Right cardiac atrium (tissue), 5 donors: ENCODE data around the gene MAP1LC3B. TPM values are rescaled to one million over a fixed set of nuclear protein-coding genes. Genes with fewer than 3 reads are reported as not detected.

ENCODE experiments used
- ATAC-seq, 2 donors: fragments of 200-7000 bp; cut with Tn5 transposase; one replicate each; pipeline versions ENCODE4 v1.8.0 to v1.9.1; 2020; ENCODE audit warnings: moderate library complexity in 2 of 2, mild to moderate bottlenecking in 1 of 2
- DNase-seq, 3 donors: peaks; one replicate each; pipeline ENCODE4 v3.0.0-alpha.2; 2020
- H3K27ac ChIP-seq: one replicate; pipeline ENCODE4 v1.5.1; 2013; ENCODE audit warnings: mild to moderate bottlenecking, low read length, control low read depth, moderate library complexity
- H3K27me3 ChIP-seq: one replicate; pipeline ENCODE4 v1.6.1; 2013; ENCODE audit not compliant: control insufficient read depth, insufficient read depth
- H3K4me1 ChIP-seq: one replicate; pipeline ENCODE4 v1.6.1; 2013; ENCODE audit warnings: low read length; ENCODE audit not compliant: control insufficient read depth, insufficient read depth
- H3K4me3 ChIP-seq: one replicate; pipeline ENCODE4 v1.5.1; 2013; ENCODE audit warnings: low read length, control low read depth
- H3K9me3 ChIP-seq: one replicate; pipeline ENCODE4 v1.6.1; 2013; ENCODE audit warnings: low read length; ENCODE audit not compliant: control insufficient read depth
- WGBS: extraction: QIAGEN DNeasy Blood & Tissue Kit; methylation state at CpG from one replicate; pipeline ENCODE4 v1.1.7; 2013; 5-methylcytosine and 5-hydroxymethylcytosine counted together
- intact Hi-C, 4 donors: fragments of 100-400 bp; cut with DNase I; formaldehyde crosslinking; loops; one replicate each; pipeline versions ENCODE4 v1.11.0 to v1.14.0; 2022 to 2023
- polyA plus RNA-seq: library from polyadenylated mRNA; stranded (reverse); fragments of 200-250 nt; gene quantifications from one replicate; pipeline ENCODE4 v1.2.3, GENCODE V29; 2013
- total RNA-seq, 4 donors: library from RNA; stranded (reverse); fragmentation: NEBNext Ultra II Directional; extraction: Animal tissue kit (Norgen Biotek cat#: 25700); gene quantifications; one replicate each; pipeline ENCODE4 v1.2.1, GENCODE V29; 2021
- donor health status: healthy with polysubstance abuse.
- donor health status: DM: no; HTN: yes; CAD: no.
- donor health status: DM: no; HTN: no; CAD: no.
- donor health status: DM: no; HTN: yes; CAD: no; lungs with severe emphysema.
- donor health status: DM: yes; HTN: yes; CAD: no.

MAP1LC3B gene
- total and polyA plus RNA-seq, 5 donors: 87.7 to 115 (median 108) TPM

- no peaks in the 10 kb centered on the region for H3K4me1 ChIP-seq
- no peak for ATAC-seq
- H3K27me3 ChIP-seq: no peaks in the 10 kb centered on the region
- intact Hi-C loops: no loop called here
- no peaks in the 10 kb centered on the region for H3K9me3 ChIP-seq
- DNase-seq: no peak
- H3K27ac ChIP-seq: no peak overlapping the region
- WGBS: 91% methylated on average over 3 of the region's 3 CpGs
- no peak overlapping the region for H3K4me3 ChIP-seq
Observed at GRCh38 chr16:87443964-87444363, 51.8 kb downstream of the MAP1LC3B start.

GRCh38 chr16:87445486-87445885 lies 53.4 kb downstream of the MAP1LC3B start:
- DNase-seq: peak in 1 of 3 donors; percentile 18
- ATAC-seq: no peak
- no peak overlapping the region for H3K27ac ChIP-seq
- no peaks in the 10 kb centered on the region for H3K27me3 ChIP-seq
- WGBS: 80% methylated on average over 7 of the region's 7 CpGs
- no peaks in the 10 kb centered on the region for H3K4me1 ChIP-seq
- H3K9me3 ChIP-seq: no peaks in the 10 kb centered on the region
- intact Hi-C loops: no loop called here
- no peak overlapping the region for H3K4me3 ChIP-seq

GRCh38 chr16:87446479-87446878 lies 54.3 kb downstream of the MAP1LC3B start:
- DNase-seq: no peak
- Histone ChIP-seq H3K27ac (no peak overlapping the region), H3K27me3 (no peaks in the 10 kb centered on the region), H3K9me3 (no peaks in the 10 kb centered on the region), H3K4me1 (peaks cover under 1% of the 10 kb centered on the region), H3K4me3 (no peak overlapping the region)
- no peak for ATAC-seq
- 96% methylated on average over 7 of the region's 7 CpGs for WGBS
- intact Hi-C loops: no loop called here

- WGBS: 92% methylated on average over 6 of the region's 6 CpGs
- no peaks in the 10 kb centered on the region for H3K27me3 ChIP-seq
- intact Hi-C loops: no loop called here
- no peak overlapping the region for H3K4me3 ChIP-seq
- no peak for DNase-seq
- H3K27ac ChIP-seq: no peak overlapping the region
- H3K4me1 ChIP-seq: peaks cover 2% of the 10 kb centered on the region
- ATAC-seq: no peak
- no peaks in the 10 kb centered on the region for H3K9me3 ChIP-seq
Observed at GRCh38 chr16:87447323-87447722, 55.2 kb downstream of the MAP1LC3B start.

- no peaks in the 10 kb centered on the region for H3K9me3 ChIP-seq
- H3K27me3 ChIP-seq: no peaks in the 10 kb centered on the region
- 97% methylated on average over 12 of the region's 12 CpGs for WGBS
- peaks cover 2% of the 10 kb centered on the region for H3K4me1 ChIP-seq
- DNase-seq (peak in 1 of 3 donors; percentile 28), ATAC-seq (peak in 1 of 2 donors; percentile 18)
- H3K4me3 ChIP-seq: no peak overlapping the region
- intact Hi-C loops: no loop called here
- no peak overlapping the region for H3K27ac ChIP-seq
Observed at GRCh38 chr16:87448866-87449265, 56.7 kb downstream of the MAP1LC3B start.

GRCh38 chr16:87451563-87452210 lies 59.6 kb downstream of the MAP1LC3B start:
- intact Hi-C loops: no loop called here

GRCh38 chr16:87453326-87453725 lies 61.2 kb downstream of the MAP1LC3B start:
- no peak overlapping the region for H3K27ac ChIP-seq
- WGBS: 92% methylated on average over 14 of the region's 14 CpGs
- H3K4me1 ChIP-seq: peaks cover 2% of the 10 kb centered on the region
- intact Hi-C loops: no loop called here
- DNase-seq (peak in 1 of 3 donors; percentile 30), ATAC-seq (no peak)
- H3K4me3 ChIP-seq: no peak overlapping the region
- H3K9me3 ChIP-seq: no peaks in the 10 kb centered on the region
- no peaks in the 10 kb centered on the region for H3K27me3 ChIP-seq

More at GRCh38 chr16:87451563-87452210, 59.6 kb downstream of the MAP1LC3B start:
- 68% methylated on average over 18 of the region's 18 CpGs for WGBS
- ATAC-seq: peak in 1 of 2 donors; percentile 34
- peak in 1 of 3 donors; percentile 42 for DNase-seq
- no peak overlapping the region for H3K27ac ChIP-seq
- no peak overlapping the region for H3K4me3 ChIP-seq
- H3K4me1 ChIP-seq: peaks cover 2% of the 10 kb centered on the region
- no peaks in the 10 kb centered on the region for H3K27me3 ChIP-seq
- no peaks in the 10 kb centered on the region for H3K9me3 ChIP-seq

Other genes starting within 250 kb of the MAP1LC3B start
- 1 to 10 TPM; 3.4 to 5.4 (median 4.2) TPM for gene C16orf95, start 74.9 kb upstream of the MAP1LC3B start, total RNA-seq
- 4.7 TPM for gene C16orf95, start 74.9 kb upstream of the MAP1LC3B start, polyA plus RNA-seq
- 10 to 100 TPM; 47.8 to 66.1 (median 57.5) TPM for gene FBXO31, start 8.6 kb upstream of the MAP1LC3B start, total RNA-seq
- gene FBXO31, start 8.6 kb upstream of the MAP1LC3B start, polyA plus RNA-seq: 24.3 TPM
- gene ZCCHC14, start 100.7 kb downstream of the MAP1LC3B start, total RNA-seq: 10 to 100 TPM; 21.9 to 29.4 (median 23.0) TPM
- 11.1 TPM for gene ZCCHC14, start 100.7 kb downstream of the MAP1LC3B start, polyA plus RNA-seq
- under 1 TPM; 0.09 to 0.32 (median 0.21) TPM for gene JPH3, start 210.2 kb downstream of the MAP1LC3B start, total RNA-seq
- 0.11 TPM for gene JPH3, start 210.2 kb downstream of the MAP1LC3B start, polyA plus RNA-seq